Measurements from ENCODE around the gene USP32. TPM values are rescaled to one million over a fixed set of nuclear protein-coding genes. Genes with fewer than 3 reads are reported as not detected.
"Not testable (repeated sequence)": the region's sequence is repeated elsewhere in the genome, so short reads cannot be mapped to it uniquely, and the experiment has no call there.

The USP32 gene
- total and polyA plus RNA-seq, 10 of the 15 experiments (the other 5 are each of a cell fraction or from before 2014, with no cell fraction given), result 7.8 to 37.3 (median 25.5) TPM

DNA sequence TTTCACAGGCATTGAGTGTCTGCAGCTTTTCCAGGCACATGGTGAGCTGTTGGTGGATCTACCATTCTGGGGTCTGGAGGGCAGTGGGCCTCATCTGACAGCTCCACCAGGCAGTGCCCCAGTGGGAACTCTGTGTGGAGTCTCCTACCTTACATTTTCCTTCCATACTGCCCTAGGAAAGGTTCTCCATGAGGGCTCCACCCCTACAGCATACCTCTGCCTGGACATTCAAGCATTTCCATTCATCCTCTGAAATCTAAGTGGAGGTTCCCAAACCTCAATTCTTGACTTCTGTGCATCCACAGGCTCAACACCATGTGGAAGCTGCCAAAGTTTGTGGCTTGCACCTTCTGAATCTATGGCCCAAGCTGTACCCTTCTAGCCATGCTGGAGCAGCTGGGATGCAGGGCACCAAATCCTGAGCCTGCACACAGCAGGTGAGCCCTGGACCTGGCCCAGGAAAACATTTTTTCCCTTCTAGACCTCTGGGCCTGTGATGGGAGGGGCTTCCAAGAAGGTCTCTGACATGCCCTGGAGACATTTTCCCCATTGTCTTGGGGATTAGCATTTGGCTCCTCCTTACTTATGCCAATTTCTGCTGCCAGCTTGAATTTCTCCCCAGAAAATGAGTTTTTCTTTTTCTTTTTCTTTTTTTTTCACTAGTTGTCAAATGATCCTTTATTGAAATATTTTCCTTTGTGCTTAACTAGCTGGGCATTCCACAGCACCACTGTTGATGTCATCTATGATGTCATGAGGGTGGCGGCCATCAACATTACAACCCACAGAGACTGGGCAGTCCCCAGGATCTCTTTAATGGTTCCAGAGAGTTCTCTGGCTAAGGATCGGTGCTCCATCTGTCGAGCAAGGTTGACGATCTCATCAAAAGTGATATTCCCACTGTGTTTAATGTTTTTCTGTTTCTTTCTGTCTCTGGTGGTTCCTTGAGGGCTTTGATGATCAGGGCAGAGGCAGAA lies 41.4 kb upstream of the USP32 start:
- H3K27me3 ChIP-seq (replicated peaks in 1 of 2; ENCODE audit: control insufficient read depth in 2 of 2, insufficient read depth in 2 of 2, low read length in 1 of 2); SMC1A ChIA-PET (ENCODE audit: uncharacterized antibody, unreplicated experiment); H3K27ac ChIP-seq (ENCODE audit: control insufficient read depth, insufficient read depth); H3K4me2 ChIP-seq (ENCODE audit: control insufficient read depth, insufficient read depth); in situ Hi-C loops (cut with MboI); H3K4me3 ChIP-seq; intact Hi-C loops (cut with micrococcal nuclease; ENCODE audit: unreplicated experiment); H3K9ac ChIP-seq (ENCODE audit: control insufficient read depth, insufficient read depth, low read length); H4K20me1 ChIP-seq (ENCODE audit: control insufficient read depth, insufficient read depth); FAIRE-seq; BruUV-seq (replicated peaks); DNase-seq (ENCODE audit: low read depth, low spot score); H2AFZ ChIP-seq (ENCODE audit: control insufficient read depth, low read depth, low read length); H3K79me2 ChIP-seq (ENCODE audit: control insufficient read depth, insufficient read depth, low read length); H3K9me3 ChIP-seq (replicated peaks; ENCODE audit: control insufficient read depth, insufficient read depth, low read length); POLR2A ChIA-PET; H3K36me3 ChIP-seq (ENCODE audit: control insufficient read depth in 2 of 2, insufficient read depth in 2 of 2, low read length in 1 of 2); ATAC-seq; H3K4me1 ChIP-seq (ENCODE audit: control insufficient read depth, insufficient read depth, low read length): not testable (repeated sequence)
- ChIA-PET CTCF (interaction anchor here (0.6 to 2.0 kb wide), 4 partner anchors 25 to 801 kb away, joined by 3 to 7 read pairs (median 4); no protein-coding TSS in a partner anchor), RAD21 (ENCODE audit: unreplicated experiment) (interaction anchor here (0.6 kb wide), 2 partner anchors 27 to 290 kb away, joined by 3 read pairs; no protein-coding TSS in a partner anchor)
- WGBS (ENCODE audit: insufficient coverage, insufficient replicate concordance, low lambda C conversion rate, missing lambda C conversion rate), result 85% methylated on average over 4 of the region's 4 CpGs

DNA sequence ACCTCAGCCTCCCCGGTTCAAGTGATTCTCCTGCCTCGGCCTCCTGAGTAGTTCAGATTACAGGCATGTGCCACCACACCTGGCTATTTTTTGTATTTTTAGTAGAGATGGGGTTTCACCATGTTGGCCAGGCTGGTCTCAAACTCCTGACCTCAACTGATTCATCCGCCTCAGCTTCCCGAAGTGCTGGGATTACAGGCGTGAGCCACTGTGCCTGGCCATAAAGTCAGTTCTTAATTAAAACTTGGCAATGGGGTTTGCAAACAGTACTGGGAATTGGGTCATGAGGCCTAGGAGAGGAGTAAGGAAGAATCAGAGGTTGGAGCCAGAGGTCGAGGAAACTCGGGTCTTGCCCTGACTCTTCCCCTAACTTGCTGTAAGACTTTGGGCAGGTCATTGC lies 38.6 kb upstream of the USP32 start:
- in situ Hi-C loops (cut with MboI); H3K27me3 ChIP-seq (replicated peaks in 1 of 2; ENCODE audit: control insufficient read depth in 2 of 2, insufficient read depth in 2 of 2, low read length in 1 of 2); intact Hi-C loops (cut with micrococcal nuclease; ENCODE audit: unreplicated experiment); BruUV-seq (replicated peaks); H3K9ac ChIP-seq (ENCODE audit: control insufficient read depth, insufficient read depth, low read length); H3K79me2 ChIP-seq (ENCODE audit: control insufficient read depth, insufficient read depth, low read length); POLR2A ChIA-PET; DNase-seq (ENCODE audit: low read depth, low spot score); H4K20me1 ChIP-seq (ENCODE audit: control insufficient read depth, insufficient read depth); H3K4me2 ChIP-seq (ENCODE audit: control insufficient read depth, insufficient read depth); H3K4me3 ChIP-seq; ATAC-seq; H3K36me3 ChIP-seq (ENCODE audit: control insufficient read depth in 2 of 2, insufficient read depth in 2 of 2, low read length in 1 of 2); H3K4me1 ChIP-seq (ENCODE audit: control insufficient read depth, insufficient read depth, low read length); SMC1A ChIA-PET (ENCODE audit: uncharacterized antibody, unreplicated experiment); H2AFZ ChIP-seq (ENCODE audit: control insufficient read depth, low read depth, low read length); CTCF ChIA-PET; FAIRE-seq; H3K9me3 ChIP-seq (replicated peaks; ENCODE audit: control insufficient read depth, insufficient read depth, low read length); H3K27ac ChIP-seq (ENCODE audit: control insufficient read depth, insufficient read depth): not testable (repeated sequence)
- 0 out of 2 replicates have a peak, but pooled peaks have one; percentile 24 for TF ChIP-seq NFXL1 (IDR thresholded peaks at IDR 0.05; ENCODE audit: borderline replicate concordance)
- WGBS (ENCODE audit: insufficient coverage, insufficient replicate concordance, low lambda C conversion rate, missing lambda C conversion rate), result 82% methylated on average over 7 of the region's 7 CpGs
- RAD21 ChIA-PET (ENCODE audit: unreplicated experiment), result interaction anchor here (0.7 to 1.4 kb wide), 2 partner anchors 31 to 199 kb away, joined by 4 to 5 read pairs; no protein-coding TSS in a partner anchor

DNA sequence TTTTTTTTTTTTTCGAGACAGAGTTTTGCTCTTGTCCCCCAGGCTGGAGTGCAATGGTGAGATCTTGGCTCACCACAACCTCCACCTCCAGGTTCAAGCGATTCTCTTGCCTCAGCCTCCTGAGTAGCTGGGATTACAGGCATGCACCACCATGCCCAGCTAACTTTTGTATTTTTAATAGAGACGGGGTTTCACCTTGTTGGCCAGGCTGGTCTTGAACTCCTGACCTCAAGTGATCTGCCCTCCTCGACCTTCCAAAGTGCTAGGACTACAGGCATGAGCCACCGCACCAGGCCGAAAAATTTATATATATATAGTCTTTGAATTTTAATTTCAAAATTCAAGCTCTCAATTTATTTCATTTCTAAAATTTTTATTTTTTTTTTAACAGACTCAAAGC lies 36.6 kb upstream of the USP32 start:
- H4K20me1 ChIP-seq (ENCODE audit: control insufficient read depth, insufficient read depth); BruUV-seq (replicated peaks); H3K4me2 ChIP-seq (ENCODE audit: control insufficient read depth, insufficient read depth); POLR2A ChIA-PET; RAD21 ChIA-PET (ENCODE audit: unreplicated experiment); H3K27me3 ChIP-seq (replicated peaks in 1 of 2; ENCODE audit: control insufficient read depth in 2 of 2, insufficient read depth in 2 of 2, low read length in 1 of 2); FAIRE-seq; H3K4me1 ChIP-seq (ENCODE audit: control insufficient read depth, insufficient read depth, low read length); ATAC-seq; H3K27ac ChIP-seq (ENCODE audit: control insufficient read depth, insufficient read depth); H2AFZ ChIP-seq (ENCODE audit: control insufficient read depth, low read depth, low read length); intact Hi-C loops (cut with micrococcal nuclease; ENCODE audit: unreplicated experiment); H3K9me3 ChIP-seq (replicated peaks; ENCODE audit: control insufficient read depth, insufficient read depth, low read length); H3K36me3 ChIP-seq (ENCODE audit: control insufficient read depth in 2 of 2, insufficient read depth in 2 of 2, low read length in 1 of 2); H3K79me2 ChIP-seq (ENCODE audit: control insufficient read depth, insufficient read depth, low read length); H3K9ac ChIP-seq (ENCODE audit: control insufficient read depth, insufficient read depth, low read length); H3K4me3 ChIP-seq; SMC1A ChIA-PET (ENCODE audit: uncharacterized antibody, unreplicated experiment); DNase-seq (ENCODE audit: low read depth, low spot score): not testable (repeated sequence)
- in situ Hi-C loops (cut with MboI), result loop anchor here (10.0 kb wide), 1 partner anchor 284 kb away; the partner anchor contains the start of gene CA4
- CTCF ChIA-PET, result interaction anchor here (0.8 to 1.2 kb wide), 2 partner anchors 141 to 287 kb away, joined by 3 read pairs; no protein-coding TSS in a partner anchor
- 57% methylated on average over 5 of the region's 6 CpGs for WGBS (ENCODE audit: insufficient coverage, insufficient replicate concordance, low lambda C conversion rate, missing lambda C conversion rate)

Data from GM12878 (cell line).